ENCODE measurements around the gene PLD6.

- no peak for TF ChIP-seq PATZ1 (CRISPR knock-in tag; IDR thresholded peaks at IDR 0.05; ENCODE audit: borderline replicate concordance)
- no peak for TF ChIP-seq ESRRG (CRISPR knock-in tag; IDR thresholded peaks at IDR 0.05)
- TF ChIP-seq ZFP3 (CRISPR knock-in tag; IDR thresholded peaks at IDR 0.05), result no peak
- no peak for TF ChIP-seq ZFP30 (CRISPR knock-in tag; IDR thresholded peaks at IDR 0.05)
- no peak for TF ChIP-seq ZNF70 (CRISPR knock-in tag; IDR thresholded peaks at IDR 0.05)
- TF ChIP-seq CREB5 (CRISPR knock-in tag; IDR thresholded peaks at IDR 0.05; ENCODE audit: low read depth), result no peak
- TF ChIP-seq PPARA (CRISPR knock-in tag; IDR thresholded peaks at IDR 0.05; ENCODE audit: borderline replicate concordance), result no peak
- no peak for TF ChIP-seq ZNF565 (CRISPR knock-in tag; conservative IDR thresholded peaks at IDR 0.05; ENCODE audit: low read depth)
- TF ChIP-seq TCF4 (CRISPR knock-in tag; IDR thresholded peaks at IDR 0.05; ENCODE audit: borderline replicate concordance), result no peak
- TF ChIP-seq ZC3H10 (CRISPR knock-in tag; IDR thresholded peaks at IDR 0.05), result no peak
- TF ChIP-seq OSR1 (CRISPR knock-in tag; IDR thresholded peaks at IDR 0.05), result no peak
- no peak for TF ChIP-seq ARNTL (CRISPR knock-in tag; IDR thresholded peaks at IDR 0.05; ENCODE audit: borderline replicate concordance, low read depth)
- TF ChIP-seq RARB (CRISPR knock-in tag; IDR thresholded peaks at IDR 0.05), result no peak
These were observed 2.0 kb downstream of the PLD6 start for GRCh38 chr17:17204041-17204591.

All from SK-N-SH treated with all-trans-retinoic acid at 6 μM for 48 hours (cell line).